DND-41 (cell line): ENCODE measurements around the gene PAFAH1B1.

ENCODE experiments used
- ATAC-seq: fragments of 200-7000 bp; cut with Tn5 transposase; 3 replicates; pipeline ENCODE4 v1.9.1; 2021; ENCODE audit warnings: low read depth; ENCODE audit not compliant: insufficient read depth
- DNase-seq: peaks from one replicate; pipeline ENCODE4 v3.0.0-alpha.2; 2020
- H2AFZ ChIP-seq: 2 replicates; pipeline ENCODE4 v1.6.0; 2012; ENCODE audit warnings: low read depth, low read length
- H3K27ac ChIP-seq: 2 replicates; pipeline ENCODE4 v1.5.1; 2012; ENCODE audit warnings: low read length, inconsistent platforms
- H3K27me3 ChIP-seq: fragments of 200-600 bp; sonication (generic); 2 replicates; pipeline ENCODE4 v1.6.0; 2012; ENCODE audit warnings: low read length, mild to moderate bottlenecking, inconsistent platforms; ENCODE audit not compliant: insufficient read depth, poor library complexity
- H3K36me3 ChIP-seq: 2 replicates; pipeline ENCODE4 v1.5.1; 2012; ENCODE audit warnings: low read length, inconsistent platforms; ENCODE audit not compliant: insufficient read depth
- H3K4me1 ChIP-seq: 2 replicates; pipeline ENCODE4 v1.5.1; 2012; ENCODE audit warnings: mild to moderate bottlenecking, low read length; ENCODE audit not compliant: insufficient read depth
- H3K4me2 ChIP-seq: 2 replicates; pipeline ENCODE4 v1.6.0; 2012; ENCODE audit warnings: mild to moderate bottlenecking, moderate library complexity, low read length, inconsistent platforms; ENCODE audit not compliant: insufficient read depth
- H3K4me3 ChIP-seq, 2 experiments: fragments of 200-600 bp in 1 of 2; shearing (Covaris generic) in 1 of 2; 2 replicates each; pipeline ENCODE4 v1.5.1; 2012 to 2016; ENCODE audit warnings: inconsistent platforms in 2 of 2, low read length in 2 of 2, mild to moderate bottlenecking in 2 of 2, low read depth in 1 of 2, moderate library complexity in 1 of 2
- H3K79me2 ChIP-seq: 2 replicates; pipeline ENCODE4 v1.6.0; 2012; ENCODE audit warnings: low read length, inconsistent platforms; ENCODE audit not compliant: insufficient read depth
- H3K9ac ChIP-seq: 2 replicates; pipeline ENCODE4 v1.6.0; 2012; ENCODE audit warnings: low read depth, mild to moderate bottlenecking, inconsistent platforms, low read length, moderate library complexity
- H3K9me3 ChIP-seq: 2 replicates; pipeline ENCODE4 v1.5.1; 2012; ENCODE audit warnings: low read length, moderate library complexity, mild to moderate bottlenecking, inconsistent platforms; ENCODE audit not compliant: insufficient read depth, severe bottlenecking
- H4K20me1 ChIP-seq: 2 replicates; pipeline ENCODE4 v1.6.0; 2012; ENCODE audit warnings: low read length; ENCODE audit not compliant: insufficient read depth
- CTCF ChIP-seq: IDR thresholded peaks from 2 replicates; pipeline ENCODE4 v1.5.1; 2012; ENCODE audit warnings: borderline replicate concordance, low read length, moderate library complexity, mild to moderate bottlenecking; ENCODE audit not compliant: poor library complexity, severe bottlenecking; ENCODE audit errors: extremely low read depth
- EZH2 ChIP-seq: IDR thresholded peaks from 3 replicates; pipeline ENCODE4 v1.6.1; 2012; ENCODE audit warnings: borderline replicate concordance, low read depth, mild to moderate bottlenecking, moderate library complexity, low read length, inconsistent platforms; ENCODE audit not compliant: severe bottlenecking

Gene PAFAH1B1

GRCh38 chr17:2562162-2562858 is 31.1 kb upstream of the PAFAH1B1 start:
- H3K79me2 ChIP-seq, result no peaks in the 10 kb centered on the region
- H3K9me3 ChIP-seq, result no peaks in the 10 kb centered on the region

GRCh38 chr17:2563061-2563460 is 30.4 kb upstream of the PAFAH1B1 start:
- no peak for TF ChIP-seq CTCF
- ATAC-seq (no peak), DNase-seq (no peak)

More at GRCh38 chr17:2562162-2562858, 31.1 kb upstream of the PAFAH1B1 start:
- TF ChIP-seq CTCF, result no peak
- no peak for TF ChIP-seq EZH2
- H3K36me3 ChIP-seq, result no peaks in the 10 kb centered on the region
- no peak overlapping the region for H3K4me2 ChIP-seq
- H3K4me3 ChIP-seq, result no peak overlapping the region
- H2AFZ ChIP-seq, result no peak overlapping the region; the same call in 1 of the 2 replicates
- H3K4me1 ChIP-seq, result no peaks in the 10 kb centered on the region
- H3K27me3 ChIP-seq, result no peaks in the 10 kb centered on the region
- no peaks in the 10 kb centered on the region for H4K20me1 ChIP-seq
- ATAC-seq (no peak), DNase-seq (no peak)
- no peak overlapping the region for H3K9ac ChIP-seq
- H3K27ac ChIP-seq, result no peak overlapping the region

GRCh38 chr17:2563543-2563942 is 29.9 kb upstream of the PAFAH1B1 start:
- Histone ChIP-seq H2AFZ (no peak overlapping the region), H3K9ac (no peak overlapping the region), H4K20me1 (no peaks in the 10 kb centered on the region), H3K79me2 (no peaks in the 10 kb centered on the region), H3K4me3 (no peak overlapping the region), H3K4me2 (no peak overlapping the region), H3K4me1 (no peaks in the 10 kb centered on the region), H3K36me3 (no peaks in the 10 kb centered on the region), H3K27me3 (no peaks in the 10 kb centered on the region), H3K9me3 (no peaks in the 10 kb centered on the region), H3K27ac (no peak overlapping the region)
- DNase-seq (no peak), ATAC-seq (no peak)
- TF ChIP-seq CTCF (no peak), EZH2 (no peak)

More at GRCh38 chr17:2563061-2563460, 30.4 kb upstream of the PAFAH1B1 start:
- H3K79me2 ChIP-seq, result no peaks in the 10 kb centered on the region
- no peaks in the 10 kb centered on the region for H3K4me1 ChIP-seq
- H3K9ac ChIP-seq, result no peak overlapping the region
- H3K4me2 ChIP-seq, result no peak overlapping the region
- no peak overlapping the region for H2AFZ ChIP-seq
- H3K36me3 ChIP-seq, result no peaks in the 10 kb centered on the region
- H3K9me3 ChIP-seq, result no peaks in the 10 kb centered on the region
- no peaks in the 10 kb centered on the region for H3K27me3 ChIP-seq
- no peaks in the 10 kb centered on the region for H4K20me1 ChIP-seq
- H3K27ac ChIP-seq, result no peak overlapping the region
- H3K4me3 ChIP-seq, result no peak overlapping the region
